ENCODE data around the gene TAGLN2. TPM values are rescaled to one million over a fixed set of nuclear protein-coding genes. Genes with fewer than 3 reads are reported as not detected.

The TAGLN2 gene
- total RNA-seq, 1 donor from 2014 or later: 3.9 TPM

- H3K27ac Mint-ChIP-seq: no peak overlapping the region
- no peaks in the 10 kb centered on the region for H3K9me3 ChIP-seq (ENCODE audit: low read depth)
- no peak overlapping the region for H3K4me3 Mint-ChIP-seq
- no peaks in the 10 kb centered on the region for H3K79me2 ChIP-seq (ENCODE audit: low read depth)
- H3K9ac ChIP-seq: no peak overlapping the region
- no peak for TF ChIP-seq EZH2phosphoT487 (IDR thresholded peaks at IDR 0.05)
- TF ChIP-seq EZH2 (IDR thresholded peaks at IDR 0.05): no peak
- no peak for TF ChIP-seq CTCF (IDR thresholded peaks at IDR 0.05)
- no peak overlapping the region for H2AFZ ChIP-seq (replicated peaks)
- H4K20me1 ChIP-seq (ENCODE audit: low read depth): no peaks in the 10 kb centered on the region
- no peaks in the 10 kb centered on the region for H3K36me3 ChIP-seq
- H3K27ac ChIP-seq: no peak overlapping the region
- no peak overlapping the region for H3K4me2 ChIP-seq
- no peaks in the 10 kb centered on the region for H3K27me3 ChIP-seq
- H3F3A ChIP-seq (ENCODE audit: low read depth): no peaks in the 10 kb centered on the region
- no peaks in the 10 kb centered on the region for H3K4me1 Mint-ChIP-seq
- no peak for DNase-seq (ENCODE audit: low spot score)
- no peak overlapping the region for H3K4me3 ChIP-seq
- H3K27me3 Mint-ChIP-seq (ENCODE audit: insufficient read depth, low read depth): peaks cover 4% of the 10 kb centered on the region
- H3K9me3 Mint-ChIP-seq: no peaks in the 10 kb centered on the region
- H3K4me1 ChIP-seq: no peaks in the 10 kb centered on the region
- no peaks in the 10 kb centered on the region for H3K36me3 Mint-ChIP-seq
These were observed 43.4 kb downstream of the TAGLN2 start for GRCh38 chr1:159881622-159882526.

GRCh38 chr1:159880430-159880829 is 44.9 kb downstream of the TAGLN2 start:
- H3F3A ChIP-seq (ENCODE audit: low read depth): no peaks in the 10 kb centered on the region
- no peak overlapping the region for H3K4me2 ChIP-seq
- no peaks in the 10 kb centered on the region for H4K20me1 ChIP-seq (ENCODE audit: low read depth)
- no peaks in the 10 kb centered on the region for H3K27me3 ChIP-seq
- no peaks in the 10 kb centered on the region for H3K36me3 ChIP-seq
- no peaks in the 10 kb centered on the region for H3K36me3 Mint-ChIP-seq
- no peak overlapping the region for H3K4me3 ChIP-seq
- H3K9me3 Mint-ChIP-seq: no peaks in the 10 kb centered on the region
- H3K27ac ChIP-seq: no peak overlapping the region
- TF ChIP-seq EZH2 (IDR thresholded peaks at IDR 0.05) (no peak), EZH2phosphoT487 (IDR thresholded peaks at IDR 0.05) (no peak), CTCF (IDR thresholded peaks at IDR 0.05) (no peak)
- H3K27ac Mint-ChIP-seq: no peak overlapping the region
- no peaks in the 10 kb centered on the region for H3K4me1 Mint-ChIP-seq
- no peaks in the 10 kb centered on the region for H3K9me3 ChIP-seq (ENCODE audit: low read depth)
- H3K4me3 Mint-ChIP-seq: no peak overlapping the region
- H2AFZ ChIP-seq (replicated peaks): no peak overlapping the region
- H3K4me1 ChIP-seq: no peaks in the 10 kb centered on the region
- H3K27me3 Mint-ChIP-seq (ENCODE audit: insufficient read depth, low read depth): peaks cover 2% of the 10 kb centered on the region
- DNase-seq (ENCODE audit: low spot score): no peak
- H3K79me2 ChIP-seq (ENCODE audit: low read depth): no peaks in the 10 kb centered on the region
- H3K9ac ChIP-seq: no peak overlapping the region

- Mint-ChIP-seq H3K4me1 (no peaks in the 10 kb centered on the region), H3K36me3 (no peaks in the 10 kb centered on the region), H3K4me3 (no peak overlapping the region), H3K9me3 (no peaks in the 10 kb centered on the region), H3K27ac (no peak overlapping the region), H3K27me3 (ENCODE audit: insufficient read depth, low read depth) (peaks cover 4% of the 10 kb centered on the region)
- Histone ChIP-seq H3K79me2 (ENCODE audit: low read depth) (no peaks in the 10 kb centered on the region), H3F3A (ENCODE audit: low read depth) (no peaks in the 10 kb centered on the region), H3K4me2 (no peak overlapping the region), H2AFZ (replicated peaks) (no peak overlapping the region), H3K9me3 (ENCODE audit: low read depth) (no peaks in the 10 kb centered on the region), H3K9ac (no peak overlapping the region), H3K4me1 (no peaks in the 10 kb centered on the region), H3K27me3 (no peaks in the 10 kb centered on the region), H3K4me3 (no peak overlapping the region), H3K36me3 (no peaks in the 10 kb centered on the region), H3K27ac (no peak overlapping the region), H4K20me1 (ENCODE audit: low read depth) (no peaks in the 10 kb centered on the region)
- TF ChIP-seq EZH2phosphoT487 (IDR thresholded peaks at IDR 0.05): no peak
- DNase-seq (ENCODE audit: low spot score): no peak
These were observed 45.3 kb downstream of the TAGLN2 start for GRCh38 chr1:159879977-159880376.

- no peaks in the 10 kb centered on the region for H3K27me3 ChIP-seq
- H2AFZ ChIP-seq (replicated peaks): no peak overlapping the region
- H4K20me1 ChIP-seq (ENCODE audit: low read depth): no peaks in the 10 kb centered on the region
- no peaks in the 10 kb centered on the region for H3K79me2 ChIP-seq (ENCODE audit: low read depth)
- H3K4me3 Mint-ChIP-seq: no peak overlapping the region
- H3K4me3 ChIP-seq: no peak overlapping the region
- H3K36me3 Mint-ChIP-seq: no peaks in the 10 kb centered on the region
- no peaks in the 10 kb centered on the region for H3K9me3 ChIP-seq (ENCODE audit: low read depth)
- TF ChIP-seq CTCF (IDR thresholded peaks at IDR 0.05) (no peak), EZH2 (IDR thresholded peaks at IDR 0.05) (no peak), EZH2phosphoT487 (IDR thresholded peaks at IDR 0.05) (no peak)
- H3K27me3 Mint-ChIP-seq (ENCODE audit: insufficient read depth, low read depth): peaks cover 6% of the 10 kb centered on the region
- no peak overlapping the region for H3K4me2 ChIP-seq
- H3K4me1 ChIP-seq: no peaks in the 10 kb centered on the region
- H3K9me3 Mint-ChIP-seq: no peaks in the 10 kb centered on the region
- no peak overlapping the region for H3K27ac ChIP-seq
- DNase-seq (ENCODE audit: low spot score): no peak
- no peak overlapping the region for H3K9ac ChIP-seq
- no peaks in the 10 kb centered on the region for H3K36me3 ChIP-seq
- H3F3A ChIP-seq (ENCODE audit: low read depth): no peaks in the 10 kb centered on the region
- H3K4me1 Mint-ChIP-seq: no peaks in the 10 kb centered on the region
- no peak overlapping the region for H3K27ac Mint-ChIP-seq
These were observed 46.2 kb downstream of the TAGLN2 start for GRCh38 chr1:159879136-159879535.
